HG03039 (cell line): ENCODE measurements around the gene FXYD5.
A peak's percentile ranks its signal among the peaks of the same experiment; 100 is the strongest.
"Not testable (repeated sequence)": the region's sequence is repeated elsewhere in the genome, so short reads cannot be mapped to it uniquely, and the experiment has no call there.

Experiments
- ATAC-seq: cut with Tn5 transposase; IDR thresholded peaks from one replicate; pipeline ENCODE4 v1.9.1; 2021; ENCODE audit warnings: mild to moderate bottlenecking, moderate library complexity; ENCODE audit not compliant: unreplicated experiment

Gene FXYD5

GRCh38 chr19:35176181-35176570 is 21.6 kb downstream of the FXYD5 start:
- no peak for ATAC-seq

- ATAC-seq: no peak
Observed at GRCh38 chr19:35177377-35178274, 23.1 kb downstream of the FXYD5 start.

- no peak for ATAC-seq
Observed at GRCh38 chr19:35178701-35179100, 24.2 kb downstream of the FXYD5 start.

- no peak for ATAC-seq
Observed at GRCh38 chr19:35179830-35180229, 25.3 kb downstream of the FXYD5 start.

- no peak for ATAC-seq
Observed at GRCh38 chr19:35181387-35181786, 26.9 kb downstream of the FXYD5 start.

- no peak for ATAC-seq
Observed at GRCh38 chr19:35184267-35184666, 29.7 kb downstream of the FXYD5 start.

- ATAC-seq: no peak
Observed at GRCh38 chr19:35184884-35185283, 30.3 kb downstream of the FXYD5 start.

GRCh38 chr19:35194012-35194984 is 39.8 kb downstream of the FXYD5 start:
- no peak for ATAC-seq

GRCh38 chr19:35195830-35196229 is 41.3 kb downstream of the FXYD5 start:
- no peak for ATAC-seq

GRCh38 chr19:35196861-35197260 is 42.3 kb downstream of the FXYD5 start:
- not testable (repeated sequence) for ATAC-seq

GRCh38 chr19:35199481-35199880 is 44.9 kb downstream of the FXYD5 start:
- no peak for ATAC-seq

GRCh38 chr19:35202722-35203688 is 48.5 kb downstream of the FXYD5 start:
- no peak for ATAC-seq

- ATAC-seq: peak; percentile 62
Observed at GRCh38 chr19:35204799-35205732, 50.5 kb downstream of the FXYD5 start.

- no peak for ATAC-seq
Observed at GRCh38 chr19:35205733-35206323, 51.3 kb downstream of the FXYD5 start.

GRCh38 chr19:35206379-35206778 is 51.8 kb downstream of the FXYD5 start:
- no peak for ATAC-seq

GRCh38 chr19:35206855-35207254 is 52.3 kb downstream of the FXYD5 start:
- no peak for ATAC-seq

- no peak for ATAC-seq
Observed at GRCh38 chr19:35207391-35207871, 52.9 kb downstream of the FXYD5 start.

- no peak for ATAC-seq
Observed at GRCh38 chr19:35208121-35208520, 53.6 kb downstream of the FXYD5 start.

GRCh38 chr19:35209646-35210045 is 55.1 kb downstream of the FXYD5 start:
- no peak for ATAC-seq
